Activated CD4-positive, CD25-positive, alpha-beta regulatory T cell treated with anti-CD3 and anti-CD28 coated beads, Interleukin-2, amount 50 U/mL, for 24 hours (primary cell): Measurements from ENCODE around the gene KLC1.

Source experiments
- ATAC-seq, 2 donors: fragments of 150-1000 bp; cut with Tn5 transposase; one replicate each; pipeline ENCODE4 v1.10.0; 2021; ENCODE audit warnings: mild to moderate bottlenecking in 1 of 2, moderate library complexity in 1 of 2

KLC1 gene

GRCh38 chr14:103705504-103706284, 76.7 kb downstream of the KLC1 start:
- no peak for ATAC-seq

GRCh38 chr14:103706551-103707328, 77.7 kb downstream of the KLC1 start:
- ATAC-seq, result no peak

GRCh38 chr14:103707329-103708263, 78.6 kb downstream of the KLC1 start:
- no peak for ATAC-seq

GRCh38 chr14:103708750-103709187, 79.8 kb downstream of the KLC1 start:
- no peak for ATAC-seq

- ATAC-seq, result no peak
Observed at GRCh38 chr14:103709814-103710213, 80.8 kb downstream of the KLC1 start.

GRCh38 chr14:103710771-103711377, 81.9 kb downstream of the KLC1 start:
- ATAC-seq, result no peak

GRCh38 chr14:103711516-103712431, 82.8 kb downstream of the KLC1 start:
- ATAC-seq, result no peak

GRCh38 chr14:103712633-103713247, 83.7 kb downstream of the KLC1 start:
- ATAC-seq, result no peak

GRCh38 chr14:103713304-103714062, 84.5 kb downstream of the KLC1 start:
- no peak for ATAC-seq

DNA sequence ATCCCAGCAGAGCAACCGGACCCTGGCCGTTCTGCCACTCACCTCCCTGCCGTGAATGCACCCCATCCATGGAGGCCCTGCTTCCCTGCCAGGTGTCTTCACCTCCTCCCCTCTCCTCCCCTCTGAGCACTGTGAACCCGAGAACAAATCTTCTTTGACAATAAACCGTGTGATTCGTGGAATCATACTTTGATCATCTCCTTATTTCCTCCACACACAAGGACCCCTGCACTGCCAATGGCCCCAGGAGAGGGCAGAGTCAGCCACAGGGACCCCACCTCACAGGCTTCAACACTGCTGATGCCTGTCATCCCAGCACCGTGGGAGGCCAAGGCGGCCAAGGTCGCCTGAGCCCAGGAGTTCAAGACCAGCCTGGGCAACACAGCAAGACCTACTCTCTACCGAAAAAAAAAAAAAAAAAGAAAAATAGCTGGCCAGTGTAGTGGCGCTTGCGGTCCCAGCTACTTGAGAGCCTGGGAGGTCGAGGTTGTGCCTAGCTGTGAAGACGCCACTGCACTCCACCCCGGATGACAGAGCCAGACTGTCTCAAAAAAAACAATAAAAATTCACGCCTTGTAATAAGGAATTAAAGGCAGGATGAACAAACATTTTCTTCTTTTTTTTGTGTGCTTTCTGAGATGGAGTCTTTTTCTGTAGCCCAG, 85.2 kb downstream of the KLC1 start:
- no peak for ATAC-seq

GRCh38 chr14:103715052-103716000, 86.3 kb downstream of the KLC1 start, which contains the start of the genes XRCC3 and ZFYVE21:
Gene XRCC3 (minus strand): TSS chr14:103715451. CDS start chr14:103711087, 4,364 bp downstream.
Gene ZFYVE21 (plus strand): TSS chr14:103715810. CDS start chr14:103715842, 32 bp downstream.
- peak; percentile 96 for ATAC-seq

GRCh38 chr14:103716091-103716801, 87.2 kb downstream of the KLC1 start:
- no peak for ATAC-seq

- no peak for ATAC-seq
Observed at GRCh38 chr14:103716899-103717411, 87.9 kb downstream of the KLC1 start.

GRCh38 chr14:103718572-103718971, 89.6 kb downstream of the KLC1 start:
- ATAC-seq, result no peak

DNA sequence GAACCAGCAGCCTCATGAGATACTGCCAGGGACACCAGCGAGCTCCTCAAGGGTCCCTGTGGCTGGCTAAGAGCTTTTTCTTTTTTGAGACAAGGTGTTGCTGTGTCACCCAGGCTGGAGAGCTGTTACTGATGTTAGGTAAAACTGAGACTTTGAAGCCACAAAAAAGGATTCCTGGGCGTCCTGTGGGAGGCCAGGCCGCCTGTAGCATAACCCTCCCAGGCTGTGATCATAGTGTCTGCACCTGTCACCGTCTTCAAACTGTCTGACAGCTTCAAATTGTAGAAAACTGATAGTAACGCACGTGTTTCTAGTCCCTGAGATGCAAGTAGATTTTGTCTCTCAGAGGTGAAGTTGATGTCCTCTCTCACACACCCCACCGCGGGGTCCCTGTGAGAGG, 90.7 kb downstream of the KLC1 start:
- ATAC-seq, result no peak

DNA sequence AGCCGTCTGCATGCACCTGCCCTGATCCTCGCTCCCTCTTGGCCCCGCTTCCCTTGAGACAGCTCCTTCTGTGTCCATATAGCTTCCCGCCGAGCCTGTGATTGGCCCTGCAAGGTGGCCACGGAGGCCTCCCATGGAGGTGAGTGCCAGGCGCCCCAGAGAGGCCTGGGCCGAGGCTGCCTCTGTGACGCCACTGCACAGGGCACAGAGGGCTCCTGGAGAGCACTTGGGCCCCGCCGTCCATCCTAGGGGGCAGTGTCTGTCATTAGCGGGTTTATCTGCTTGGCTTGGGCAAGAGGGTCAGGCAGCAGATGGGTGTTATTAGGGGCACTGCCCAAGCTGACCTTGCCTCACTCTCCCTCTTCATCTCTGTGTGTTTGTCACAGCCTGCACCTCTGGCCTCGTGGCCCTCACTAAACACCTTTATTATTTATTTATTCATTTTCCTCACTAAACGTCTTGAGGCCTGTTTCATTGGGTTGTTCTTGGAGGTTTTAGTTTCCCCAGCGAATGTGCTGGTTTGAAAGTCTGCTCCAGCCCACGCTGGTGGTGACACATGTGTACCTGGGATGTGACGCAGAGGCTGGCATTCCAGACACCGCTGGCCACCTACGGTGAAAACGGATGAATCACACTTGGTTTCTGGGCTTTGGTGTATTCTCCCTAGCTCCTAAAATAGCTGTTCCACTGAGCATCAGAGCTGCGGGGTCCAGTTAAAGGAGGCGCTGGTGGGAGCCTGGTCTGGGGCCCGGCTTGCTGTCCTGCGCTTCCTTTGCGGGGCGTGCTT, 92.5 kb downstream of the KLC1 start:
- peak; percentile 56 to 67 for ATAC-seq
